ENCODE data around the gene CORO1C.

Gene CORO1C

GRCh38 chr12:108689314-108690190 lies 41.8 kb downstream of the CORO1C start:
- no peak for TF ChIP-seq GATA3 (IDR thresholded peaks at IDR 0.05; ENCODE audit: low read depth, low read length)
- peak; percentile 30; the same call in 1 of the 2 replicates for TF ChIP-seq GATA2 (IDR thresholded peaks at IDR 0.05; ENCODE audit: low read depth, low read length)

- TF ChIP-seq GATA2 (IDR thresholded peaks at IDR 0.05; ENCODE audit: low read depth, low read length), result no peak
- TF ChIP-seq GATA3 (IDR thresholded peaks at IDR 0.05; ENCODE audit: low read depth, low read length), result no peak
Observed at GRCh38 chr12:108686780-108687179, 44.5 kb downstream of the CORO1C start.

- TF ChIP-seq GATA2 (IDR thresholded peaks at IDR 0.05; ENCODE audit: low read depth, low read length) (no peak), GATA3 (IDR thresholded peaks at IDR 0.05; ENCODE audit: low read depth, low read length) (no peak)
Observed at GRCh38 chr12:108685469-108686260, 45.7 kb downstream of the CORO1C start.

- TF ChIP-seq GATA2 (IDR thresholded peaks at IDR 0.05; ENCODE audit: low read depth, low read length), result no peak
- no peak for TF ChIP-seq GATA3 (IDR thresholded peaks at IDR 0.05; ENCODE audit: low read depth, low read length)
Observed at GRCh38 chr12:108683906-108684556, 47.3 kb downstream of the CORO1C start.

- TF ChIP-seq GATA2 (IDR thresholded peaks at IDR 0.05; ENCODE audit: low read depth, low read length) (no peak), GATA3 (IDR thresholded peaks at IDR 0.05; ENCODE audit: low read depth, low read length) (no peak)
Observed at GRCh38 chr12:108681317-108681716, 50.0 kb downstream of the CORO1C start.

- TF ChIP-seq GATA3 (IDR thresholded peaks at IDR 0.05; ENCODE audit: low read depth, low read length), result no peak
- no peak for TF ChIP-seq GATA2 (IDR thresholded peaks at IDR 0.05; ENCODE audit: low read depth, low read length)
Observed at GRCh38 chr12:108679106-108679681, 52.1 kb downstream of the CORO1C start.

GRCh38 chr12:108678104-108678730 lies 53.1 kb downstream of the CORO1C start:
- no peak for TF ChIP-seq GATA3 (IDR thresholded peaks at IDR 0.05; ENCODE audit: low read depth, low read length)
- no peak for TF ChIP-seq GATA2 (IDR thresholded peaks at IDR 0.05; ENCODE audit: low read depth, low read length)

- no peak for TF ChIP-seq GATA2 (IDR thresholded peaks at IDR 0.05; ENCODE audit: low read depth, low read length)
- TF ChIP-seq GATA3 (IDR thresholded peaks at IDR 0.05; ENCODE audit: low read depth, low read length), result no peak
Observed at GRCh38 chr12:108677381-108677780, 53.9 kb downstream of the CORO1C start.

GRCh38 chr12:108676707-108677106 lies 54.6 kb downstream of the CORO1C start:
- TF ChIP-seq GATA2 (IDR thresholded peaks at IDR 0.05; ENCODE audit: low read depth, low read length) (no peak), GATA3 (IDR thresholded peaks at IDR 0.05; ENCODE audit: low read depth, low read length) (no peak)

- TF ChIP-seq GATA3 (IDR thresholded peaks at IDR 0.05; ENCODE audit: low read depth, low read length) (no peak), GATA2 (IDR thresholded peaks at IDR 0.05; ENCODE audit: low read depth, low read length) (no peak)
Observed at GRCh38 chr12:108675792-108676191, 55.5 kb downstream of the CORO1C start.

- TF ChIP-seq GATA3 (IDR thresholded peaks at IDR 0.05; ENCODE audit: low read depth, low read length), result no peak
- no peak for TF ChIP-seq GATA2 (IDR thresholded peaks at IDR 0.05; ENCODE audit: low read depth, low read length)
Observed at GRCh38 chr12:108672054-108672453, 59.3 kb downstream of the CORO1C start.

- TF ChIP-seq GATA3 (IDR thresholded peaks at IDR 0.05; ENCODE audit: low read depth, low read length) (no peak), GATA2 (IDR thresholded peaks at IDR 0.05; ENCODE audit: low read depth, low read length) (no peak)
Observed at GRCh38 chr12:108671110-108671509, 60.2 kb downstream of the CORO1C start.

- no peak for TF ChIP-seq GATA2 (IDR thresholded peaks at IDR 0.05; ENCODE audit: low read depth, low read length)
- no peak for TF ChIP-seq GATA3 (IDR thresholded peaks at IDR 0.05; ENCODE audit: low read depth, low read length)
Observed at GRCh38 chr12:108670066-108670631, 61.2 kb downstream of the CORO1C start.

Data from SH-SY5Y (cell line).